ENCODE results near the gene CHTF18. TPM values are rescaled to one million over a fixed set of nuclear protein-coding genes. Genes with fewer than 3 reads are reported as not detected.

The CHTF18 gene
- total RNA-seq, 3 donors from 2014 or later, result 11.9 to 32.4 (median 12.3) TPM

DNA sequence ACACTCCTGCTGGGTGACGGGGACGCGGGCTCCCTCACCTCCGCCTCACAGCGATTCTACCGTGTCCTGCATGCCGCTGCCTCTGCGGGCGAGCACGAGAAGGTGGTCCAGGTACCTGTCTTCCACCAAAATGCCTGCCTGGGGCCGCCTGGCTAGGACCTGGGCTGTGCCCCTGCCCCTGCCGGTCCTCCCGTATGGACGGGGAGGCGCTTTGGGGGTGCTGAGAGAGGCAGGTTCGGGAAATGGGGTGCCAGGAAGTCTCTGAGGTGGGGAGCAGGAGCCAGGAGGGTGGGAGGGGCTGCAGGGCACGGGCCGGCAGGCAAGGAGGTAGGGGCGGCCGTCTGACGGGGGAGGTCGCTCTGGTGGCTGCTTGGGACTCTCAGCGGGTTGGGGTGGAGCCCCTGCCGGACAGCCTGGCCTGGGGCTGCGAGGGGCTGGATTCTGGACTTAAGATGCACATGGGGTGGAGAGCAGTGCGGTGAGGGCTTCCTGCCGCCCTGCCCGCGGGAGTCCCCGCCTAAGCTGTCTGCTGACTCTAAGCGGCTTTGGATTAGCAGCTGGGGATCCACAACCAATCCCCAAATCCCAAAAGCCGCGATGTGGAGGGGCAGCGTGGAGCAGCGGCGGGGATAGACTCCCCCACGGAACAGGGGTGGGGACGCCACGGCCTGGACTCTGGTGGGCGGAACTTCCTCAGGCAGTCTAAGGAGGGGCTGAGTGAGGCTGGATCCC lies 5.8 kb downstream of the CHTF18 start:
- no peaks in the 10 kb centered on the region for H3K36me3 ChIP-seq (ENCODE audit: low read depth)
- no peak for DNase-seq
- intact Hi-C loops (cut with DNase I, micrococcal nuclease), result no loop called here
- TF ChIP-seq, protein P1, sequence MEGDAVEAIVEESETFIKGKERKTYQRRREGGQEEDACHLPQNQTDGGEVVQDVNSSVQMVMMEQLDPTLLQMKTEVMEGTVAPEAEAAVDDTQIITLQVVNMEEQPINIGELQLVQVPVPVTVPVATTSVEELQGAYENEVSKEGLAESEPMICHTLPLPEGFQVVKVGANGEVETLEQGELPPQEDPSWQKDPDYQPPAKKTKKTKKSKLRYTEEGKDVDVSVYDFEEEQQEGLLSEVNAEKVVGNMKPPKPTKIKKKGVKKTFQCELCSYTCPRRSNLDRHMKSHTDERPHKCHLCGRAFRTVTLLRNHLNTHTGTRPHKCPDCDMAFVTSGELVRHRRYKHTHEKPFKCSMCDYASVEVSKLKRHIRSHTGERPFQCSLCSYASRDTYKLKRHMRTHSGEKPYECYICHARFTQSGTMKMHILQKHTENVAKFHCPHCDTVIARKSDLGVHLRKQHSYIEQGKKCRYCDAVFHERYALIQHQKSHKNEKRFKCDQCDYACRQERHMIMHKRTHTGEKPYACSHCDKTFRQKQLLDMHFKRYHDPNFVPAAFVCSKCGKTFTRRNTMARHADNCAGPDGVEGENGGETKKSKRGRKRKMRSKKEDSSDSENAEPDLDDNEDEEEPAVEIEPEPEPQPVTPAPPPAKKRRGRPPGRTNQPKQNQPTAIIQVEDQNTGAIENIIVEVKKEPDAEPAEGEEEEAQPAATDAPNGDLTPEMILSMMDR (IDR thresholded peaks at IDR 0.05), result no peak
- ATAC-seq, result no peak
- peaks cover 1% of the 10 kb centered on the region for H3K4me1 ChIP-seq (ENCODE audit: low read depth)
- H3K9me3 ChIP-seq, result no peaks in the 10 kb centered on the region
- no peak overlapping the region for H3K4me3 ChIP-seq

DNA sequence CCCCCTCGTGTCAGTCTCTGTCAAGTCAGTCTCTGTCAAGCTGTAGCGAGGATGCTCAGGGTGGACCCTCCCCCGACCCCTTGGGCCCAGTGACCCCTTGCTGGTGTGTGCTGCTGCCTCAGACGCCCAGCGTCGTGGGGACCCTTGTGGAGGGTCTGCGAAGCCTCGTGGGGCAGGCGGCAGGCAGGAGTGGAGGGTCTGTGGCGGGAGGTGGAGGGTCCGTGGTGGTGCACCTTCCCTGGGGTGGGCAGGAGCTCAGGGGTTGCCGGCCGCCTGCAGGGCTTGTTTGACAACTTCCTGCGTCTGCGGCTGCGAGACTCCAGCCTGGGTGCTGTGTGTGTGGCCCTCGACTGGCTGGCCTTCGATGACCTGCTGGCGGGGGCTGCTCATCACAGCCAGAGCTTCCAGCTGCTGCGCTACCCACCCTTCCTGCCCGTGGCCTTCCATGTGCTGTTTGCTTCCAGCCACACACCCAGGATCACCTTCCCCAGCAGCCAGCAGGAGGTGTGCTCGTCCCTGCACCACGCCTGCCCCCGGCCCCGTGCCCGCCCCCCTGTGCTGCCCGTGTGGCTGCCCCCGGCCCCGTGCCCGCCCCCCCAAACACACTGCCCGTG lies 6.5 kb downstream of the CHTF18 start:
- no peak for DNase-seq
- H3K9me3 ChIP-seq, result no peaks in the 10 kb centered on the region
- no peaks in the 10 kb centered on the region for H3K36me3 ChIP-seq (ENCODE audit: low read depth)
- intact Hi-C loops (cut with DNase I, micrococcal nuclease), result no loop called here
- no peak for ATAC-seq
- TF ChIP-seq, protein P1 (IDR thresholded peaks at IDR 0.05), result no peak
- H3K4me1 ChIP-seq (ENCODE audit: low read depth), result no peaks in the 10 kb centered on the region
- no peak overlapping the region for H3K4me3 ChIP-seq

DNA sequence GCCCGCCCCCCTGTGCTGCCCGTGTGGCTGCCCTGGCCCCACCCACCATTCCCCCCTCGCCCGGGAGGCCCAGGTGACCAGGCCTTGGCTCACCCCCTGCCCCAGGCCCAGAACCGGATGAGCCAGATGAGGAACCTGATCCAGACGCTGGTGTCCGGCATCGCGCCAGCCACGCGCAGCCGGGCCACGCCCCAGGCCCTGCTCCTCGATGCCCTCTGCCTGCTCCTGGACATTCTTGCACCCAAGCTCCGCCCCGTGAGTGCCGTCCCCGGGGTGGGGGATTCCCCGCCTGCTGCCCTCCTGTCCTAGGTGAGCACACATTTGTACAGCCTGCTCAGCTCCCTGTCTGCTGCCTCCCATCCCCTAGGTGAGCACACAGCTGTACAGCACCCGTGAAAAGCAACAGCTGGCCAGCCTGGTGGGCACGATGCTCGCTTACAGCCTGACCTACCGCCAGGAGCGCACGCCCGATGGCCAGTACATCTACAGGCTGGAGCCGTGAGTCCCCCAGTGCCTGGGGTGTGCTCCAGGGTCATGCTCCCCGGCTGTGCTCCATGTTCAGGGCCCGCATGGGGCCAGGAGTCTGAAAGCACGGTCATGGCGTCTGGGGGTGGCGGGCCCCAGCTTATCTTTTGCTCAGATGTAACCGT lies 7.3 kb downstream of the CHTF18 start:
- TF ChIP-seq, protein P1 (IDR thresholded peaks at IDR 0.05), result no peak
- Histone ChIP-seq H3K4me3 (no peak overlapping the region), H3K9me3 (no peaks in the 10 kb centered on the region), H3K4me1 (ENCODE audit: low read depth) (no peaks in the 10 kb centered on the region), H3K36me3 (ENCODE audit: low read depth) (no peaks in the 10 kb centered on the region)
- ATAC-seq, result peak; percentile 68
- intact Hi-C loops (cut with DNase I, micrococcal nuclease), result no loop called here
- peak in 1 of 3 donors; percentile 70 for DNase-seq

DNA sequence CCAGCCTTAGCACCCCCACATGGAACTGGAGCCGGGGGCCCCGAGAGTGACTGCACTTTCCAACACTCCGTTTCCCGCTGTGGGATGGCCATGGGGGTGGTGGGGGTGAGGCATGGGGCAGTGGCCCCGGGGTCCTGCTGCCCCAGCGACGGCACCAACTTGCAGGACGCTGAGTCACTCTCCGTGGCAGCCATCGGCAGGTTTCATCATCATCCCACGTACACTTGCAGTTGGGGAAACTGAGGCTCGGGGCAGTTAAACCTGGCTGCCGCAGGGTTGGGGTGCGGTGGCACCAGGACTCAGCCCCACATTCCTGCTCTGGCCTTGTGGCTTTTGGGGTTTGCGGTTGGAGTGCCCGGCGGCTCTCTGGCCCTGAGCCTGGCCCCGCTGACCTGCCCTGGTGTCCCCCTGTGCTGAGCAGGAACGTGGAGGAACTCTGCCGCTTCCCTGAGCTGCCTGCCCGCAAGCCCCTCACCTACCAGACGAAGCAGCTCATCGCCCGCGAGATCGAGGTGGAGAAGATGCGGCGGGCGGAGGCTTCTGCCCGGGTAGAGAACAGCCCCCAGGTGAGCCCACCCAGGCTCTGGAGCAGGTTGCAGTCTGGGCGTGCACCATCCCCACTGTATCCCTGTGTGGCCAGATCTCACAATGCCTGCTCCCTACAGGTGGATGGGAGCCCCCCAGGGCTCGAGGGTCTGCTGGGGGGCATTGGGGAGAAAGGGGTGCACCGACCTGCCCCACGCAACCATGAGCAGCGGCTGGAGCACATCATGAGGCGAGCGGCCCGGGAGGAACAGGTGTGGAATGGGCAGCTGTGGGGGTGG lies 8.1 kb downstream of the CHTF18 start:
- intact Hi-C loops (cut with DNase I, micrococcal nuclease), result no loop called here
- TF ChIP-seq, protein P1 (IDR thresholded peaks at IDR 0.05), result no peak
- ATAC-seq, result no peak

DNA sequence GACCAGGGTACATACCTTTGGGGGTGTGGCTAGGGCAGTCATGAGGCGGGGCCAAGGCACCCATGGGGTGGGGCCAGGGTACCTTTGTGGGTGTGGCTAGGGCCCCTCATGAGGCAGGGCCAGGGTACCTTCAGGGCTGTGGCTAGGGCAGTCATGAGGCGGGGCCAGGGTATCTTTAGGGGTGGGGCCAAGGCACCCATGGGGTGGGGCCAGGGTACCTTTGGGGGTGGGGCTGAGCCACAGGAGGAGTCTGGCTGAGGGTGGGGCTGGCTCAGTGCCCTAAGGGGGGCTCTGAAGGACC lies 8.7 kb downstream of the CHTF18 start:
- DNase-seq (peak in 1 of 3 donors; percentile 50), ATAC-seq (peak; percentile 44)
- TF ChIP-seq, protein P1 (IDR thresholded peaks at IDR 0.05), result no peak
- intact Hi-C loops (cut with DNase I, micrococcal nuclease), result no loop called here
- no peaks in the 10 kb centered on the region for H3K4me1 ChIP-seq (ENCODE audit: low read depth)
- no peak overlapping the region for H3K4me3 ChIP-seq
- H3K9me3 ChIP-seq, result no peaks in the 10 kb centered on the region
- no peaks in the 10 kb centered on the region for H3K36me3 ChIP-seq (ENCODE audit: low read depth)

More for the DNA sequence above, 8.1 kb downstream of the CHTF18 start:
- H3K4me1 ChIP-seq (ENCODE audit: low read depth), result no peaks in the 10 kb centered on the region
- no peaks in the 10 kb centered on the region for H3K9me3 ChIP-seq
- DNase-seq, result no peak
- H3K4me3 ChIP-seq, result no peak overlapping the region
- no peaks in the 10 kb centered on the region for H3K36me3 ChIP-seq (ENCODE audit: low read depth)
